GM19043 (cell line): ENCODE data around the gene HIF3A.
"Not testable (repeated sequence)": the region's sequence is repeated elsewhere in the genome, so short reads cannot be mapped to it uniquely, and the experiment has no call there.

ENCODE experiments used
- ATAC-seq: cut with Tn5 transposase; IDR thresholded peaks from one replicate; pipeline ENCODE4 v1.9.1; 2021; ENCODE audit warnings: low read depth; ENCODE audit not compliant: unreplicated experiment

The HIF3A gene

DNA sequence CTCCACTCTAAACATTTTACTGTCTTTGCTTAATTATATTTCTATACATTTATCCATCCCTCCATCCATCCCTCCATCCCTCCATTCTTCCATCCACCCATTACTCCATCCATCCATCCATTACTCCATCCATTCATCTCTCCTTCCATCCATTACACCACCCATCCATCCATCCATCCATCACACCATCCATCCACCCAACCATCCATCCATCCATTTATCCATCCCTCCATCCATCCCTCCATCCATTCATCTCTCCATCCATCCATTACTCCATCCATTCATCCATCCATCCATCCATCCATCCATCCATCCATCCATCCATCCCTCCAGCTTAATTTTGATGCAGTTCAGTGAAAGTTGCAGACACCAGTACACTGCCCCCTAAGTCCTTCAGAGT, 5.0 kb upstream of the HIF3A start:
- no peak for ATAC-seq

DNA sequence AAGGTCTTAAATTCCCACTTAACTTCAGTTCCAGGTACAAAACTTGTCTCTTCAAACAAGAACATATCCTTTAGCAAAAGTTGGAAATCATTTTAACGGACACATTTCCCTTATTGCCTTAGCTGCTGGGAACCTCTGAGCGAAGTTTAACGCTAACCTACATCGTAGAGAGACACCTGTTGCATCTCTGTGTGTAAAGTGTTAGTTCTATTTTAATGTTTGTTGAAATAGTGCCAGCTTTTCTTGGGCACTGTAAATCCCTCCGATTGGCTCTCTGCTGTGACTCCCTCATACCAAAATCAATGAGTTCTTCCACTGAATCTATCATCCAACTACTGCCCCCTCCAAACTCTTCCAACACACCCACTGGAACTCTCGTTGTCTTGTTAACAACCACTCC, 2.3 kb upstream of the HIF3A start:
- no peak for ATAC-seq

DNA sequence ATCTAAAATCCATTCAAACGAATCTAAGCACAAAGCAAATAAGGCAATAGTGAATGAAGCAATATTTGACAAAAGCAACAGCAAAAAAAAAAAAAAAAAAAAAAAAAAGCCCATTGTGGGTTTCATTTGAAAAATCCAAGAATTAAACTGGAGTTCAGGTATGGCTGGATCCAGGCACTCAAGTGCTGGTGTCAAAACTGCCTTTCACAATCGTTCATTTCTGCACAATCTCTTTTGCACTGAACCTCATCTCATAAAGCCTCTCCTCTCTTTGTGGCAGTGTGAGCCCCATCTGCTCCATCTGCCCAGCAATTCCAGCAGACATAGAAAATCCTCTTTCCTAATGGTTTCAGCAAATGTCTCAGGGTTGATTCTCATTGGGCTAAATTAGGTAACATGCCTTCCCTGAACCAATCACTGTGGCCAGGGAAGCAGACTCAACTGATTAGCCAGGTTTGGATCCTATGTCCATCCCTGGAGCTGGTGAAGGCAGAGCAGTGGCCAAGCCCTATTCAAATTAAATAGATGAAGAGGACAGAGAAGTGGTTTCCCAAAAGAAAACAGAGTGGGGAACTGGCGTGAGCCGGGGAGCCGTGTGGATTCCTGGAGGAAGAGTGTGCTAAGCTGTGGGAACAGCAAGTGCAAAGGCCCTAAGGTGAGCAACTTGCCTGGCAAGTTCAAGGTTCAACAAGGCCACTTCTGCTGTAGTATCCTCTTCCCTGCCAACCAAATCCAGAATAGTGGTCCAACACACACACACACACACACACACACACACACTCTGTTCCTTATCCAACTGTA, 1.2 kb upstream of the HIF3A start:
- no peak for ATAC-seq

DNA sequence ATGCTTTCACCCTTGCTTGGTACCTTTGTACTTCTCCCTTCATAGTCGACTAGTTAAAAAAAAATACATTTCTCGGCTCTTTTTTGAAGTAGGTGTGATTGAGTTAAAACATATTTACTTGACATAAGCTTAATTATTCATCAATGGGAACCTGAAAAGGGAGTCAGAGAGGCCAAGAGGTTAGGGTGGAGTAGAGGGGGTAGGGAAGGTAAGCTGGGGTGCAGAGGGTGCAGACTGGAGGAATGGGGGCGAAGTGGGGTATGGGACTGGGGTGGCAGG, 701 bp upstream of the HIF3A start:
- ATAC-seq, result no peak

DNA sequence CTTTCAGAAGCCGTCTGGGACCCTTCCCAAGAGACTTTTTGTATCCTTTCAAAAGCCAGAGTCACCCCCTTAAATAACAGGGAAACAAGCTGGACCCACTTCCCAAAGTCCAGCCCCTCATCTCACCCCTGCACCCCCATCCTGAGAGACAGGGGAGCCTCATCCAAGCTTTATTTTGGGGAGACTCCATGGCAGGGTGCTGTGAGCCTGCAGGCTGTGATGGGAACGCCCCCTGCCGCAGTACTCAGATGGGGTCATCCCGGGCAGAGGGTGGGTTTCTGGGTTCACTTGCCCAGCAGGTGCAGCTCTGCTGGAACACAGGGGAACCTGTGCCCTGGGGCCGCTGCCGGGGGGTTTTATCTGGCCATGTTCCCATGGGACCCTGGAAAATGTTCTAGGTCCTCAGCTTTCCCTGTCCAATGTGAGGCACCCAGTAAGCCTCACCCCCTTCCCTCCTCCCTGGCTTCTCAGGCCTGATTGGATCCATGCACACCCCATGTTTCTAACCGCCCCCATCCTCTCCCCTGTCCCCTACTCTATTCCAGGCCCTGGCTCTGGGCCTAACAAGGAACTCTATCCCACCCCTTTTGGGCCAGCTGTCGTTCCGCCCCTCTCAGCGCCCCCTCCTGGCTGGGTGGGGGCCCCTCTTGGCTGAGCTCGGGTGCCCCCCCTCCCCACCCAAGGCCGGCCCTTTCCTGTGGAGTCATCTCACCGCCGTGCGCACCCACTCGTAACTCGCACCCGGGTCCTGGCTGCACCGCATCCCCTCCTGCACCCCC, 1.0 kb downstream of the HIF3A start:
- ATAC-seq, result no peak

DNA sequence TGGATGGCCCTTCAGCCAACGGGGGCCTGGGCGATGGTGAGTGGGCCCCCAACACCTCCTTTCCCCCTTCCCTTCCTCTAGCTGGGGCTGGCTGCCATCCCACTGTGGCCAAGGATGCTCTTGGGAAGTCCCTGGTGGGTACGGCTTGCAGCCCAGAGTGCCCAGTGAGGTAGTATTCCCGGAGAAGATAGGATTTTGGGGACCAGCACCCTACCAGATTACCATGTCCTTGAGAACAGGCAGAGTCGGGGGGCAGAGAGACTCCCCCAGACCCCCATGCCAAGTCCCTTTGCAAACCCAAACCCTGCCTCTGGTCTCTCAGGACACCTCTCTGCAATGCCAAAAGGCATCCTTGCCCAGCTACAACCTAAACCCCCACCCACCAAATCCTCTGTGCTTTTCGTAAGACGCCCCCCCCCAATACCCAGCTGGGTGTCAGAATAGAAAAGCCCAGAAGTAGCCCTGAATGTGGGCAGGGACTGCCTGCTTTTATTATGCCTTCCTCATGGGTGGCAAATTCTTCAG, 1.7 kb downstream of the HIF3A start:
- no peak for ATAC-seq

DNA sequence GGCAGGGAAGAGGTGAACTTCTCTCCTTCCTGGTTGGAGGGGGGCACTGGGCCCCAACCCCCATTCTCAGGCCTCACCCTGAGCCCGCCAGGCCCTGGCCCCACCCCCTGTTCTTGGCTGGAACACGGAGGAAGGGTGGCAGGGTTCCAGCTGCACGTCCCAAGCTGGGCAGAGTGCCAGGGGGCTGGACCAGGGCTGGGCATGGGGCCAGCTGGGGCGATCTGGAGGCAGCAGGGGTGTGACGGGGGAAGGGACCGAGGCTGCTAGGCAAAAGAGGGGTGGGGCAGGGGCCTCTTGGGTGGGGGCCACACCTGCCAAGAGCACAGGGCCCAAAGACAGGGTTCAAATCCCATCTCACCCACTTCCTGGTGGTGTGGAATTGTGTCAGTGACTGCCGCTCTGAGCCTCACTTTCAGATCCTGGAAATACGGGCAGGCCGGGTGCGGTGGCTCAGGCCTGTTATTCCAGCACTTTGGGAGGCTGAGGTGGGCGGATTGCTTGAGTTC, 2.2 kb downstream of the HIF3A start:
- no peak for ATAC-seq

DNA sequence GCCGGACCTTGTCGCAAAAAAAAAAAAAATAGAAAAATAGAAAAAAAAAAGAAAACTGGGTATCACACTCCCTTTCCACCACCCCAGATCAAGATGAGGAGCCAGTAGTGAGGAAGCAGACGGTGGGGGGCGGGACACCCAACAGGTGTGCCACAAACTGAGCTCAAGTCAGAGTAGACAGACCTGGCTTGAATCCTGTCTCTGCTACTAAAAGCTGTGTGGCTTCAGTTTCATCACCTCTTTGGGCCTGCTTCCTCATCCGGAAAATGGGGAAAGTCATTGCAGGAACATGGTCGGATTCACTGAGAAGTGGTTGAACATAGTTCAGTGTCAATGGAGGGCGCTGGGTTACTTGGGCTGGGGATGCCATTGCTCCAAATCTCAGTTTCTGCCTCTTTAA, 2.9 kb downstream of the HIF3A start:
- no peak for ATAC-seq

DNA sequence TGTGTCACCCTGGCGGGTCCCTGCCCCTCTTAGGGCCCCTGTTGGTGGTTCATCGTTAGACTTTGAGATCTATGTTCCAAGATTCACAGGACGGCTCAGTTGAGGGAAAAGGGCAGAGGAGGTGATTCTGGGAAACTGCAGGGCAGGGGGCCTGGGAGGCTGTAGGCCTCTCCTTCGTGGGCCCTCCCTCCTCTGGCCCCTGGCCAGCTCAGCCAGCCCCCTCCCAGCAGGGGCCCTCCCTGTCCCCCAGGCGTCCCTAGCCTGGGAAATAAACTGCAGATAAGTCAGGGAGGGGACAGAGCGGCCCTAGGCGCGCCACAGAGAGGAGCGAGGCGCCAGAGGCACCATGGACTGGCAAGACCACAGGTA, 6.5 kb downstream of the HIF3A start:
- ATAC-seq, result no peak

DNA sequence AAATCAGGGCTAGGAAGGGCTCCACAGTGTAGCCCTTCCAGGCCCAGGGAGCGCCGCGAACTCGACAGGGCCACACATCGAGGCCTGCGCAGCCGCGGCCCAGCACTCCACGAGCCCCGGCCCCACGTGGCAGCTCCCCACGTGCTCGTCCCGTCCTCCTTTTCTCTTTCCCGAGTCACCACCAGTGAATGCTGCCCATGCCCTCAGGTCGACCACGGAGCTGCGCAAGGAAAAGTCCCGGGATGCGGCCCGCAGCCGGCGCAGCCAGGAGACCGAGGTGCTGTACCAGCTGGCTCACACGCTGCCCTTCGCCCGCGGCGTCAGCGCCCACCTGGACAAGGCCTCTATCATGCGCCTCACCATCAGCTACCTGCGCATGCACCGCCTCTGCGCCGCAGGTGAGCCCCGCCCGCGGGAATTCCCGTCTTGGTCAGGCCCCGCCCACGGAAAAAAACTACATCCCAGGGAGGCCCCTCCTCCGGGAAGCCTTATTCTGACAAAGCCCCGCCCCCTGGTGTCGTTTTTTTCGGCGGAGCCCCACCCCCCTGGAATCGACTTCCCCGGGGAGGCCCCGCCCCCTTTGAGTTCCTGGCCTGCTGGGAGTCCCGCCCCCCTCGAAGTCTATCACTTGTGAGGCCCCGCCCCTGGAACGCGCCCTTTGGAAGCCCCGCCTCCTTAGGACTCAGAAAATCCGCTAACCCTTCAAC, 7.0 kb downstream of the HIF3A start:
- ATAC-seq, result no peak

DNA sequence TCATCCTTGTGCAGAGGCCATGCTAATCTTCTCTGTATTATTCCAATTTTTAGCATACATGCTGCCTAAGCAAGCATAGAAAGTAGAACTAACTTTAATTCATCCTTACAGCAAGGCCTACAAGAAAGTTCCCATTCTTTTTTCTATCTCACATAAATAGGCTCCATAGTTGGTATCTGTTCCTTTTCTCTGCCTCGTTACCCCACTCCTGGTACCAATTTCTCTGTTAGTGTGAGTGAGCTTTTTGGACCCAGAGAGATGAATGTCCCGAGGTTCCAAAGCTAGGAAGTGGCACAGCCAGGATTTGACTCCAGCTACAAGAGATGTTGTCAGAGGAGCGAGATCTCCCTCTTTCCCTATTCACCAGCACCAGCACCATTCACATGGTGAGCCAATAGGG, 9.7 kb downstream of the HIF3A start:
- ATAC-seq, result no peak

DNA sequence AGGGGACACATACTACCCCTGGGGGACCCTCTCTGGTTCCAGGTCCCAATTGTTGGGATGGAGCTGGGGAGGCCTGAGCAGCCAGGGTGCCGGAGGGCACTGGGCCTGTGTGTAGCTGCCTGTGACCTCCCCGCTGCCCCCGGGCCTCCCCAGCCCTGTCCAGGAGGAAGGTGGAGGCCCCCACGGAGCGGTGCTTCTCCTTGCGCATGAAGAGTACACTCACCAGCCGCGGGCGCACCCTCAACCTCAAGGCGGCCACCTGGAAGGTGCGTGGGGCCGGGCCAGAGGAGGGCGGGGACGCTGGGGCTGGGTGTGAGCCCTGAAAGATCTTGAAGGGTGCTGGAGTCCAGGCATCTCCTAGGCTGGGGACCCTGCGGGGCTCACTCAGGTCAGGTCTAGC, 11.7 kb downstream of the HIF3A start:
- ATAC-seq, result no peak

DNA sequence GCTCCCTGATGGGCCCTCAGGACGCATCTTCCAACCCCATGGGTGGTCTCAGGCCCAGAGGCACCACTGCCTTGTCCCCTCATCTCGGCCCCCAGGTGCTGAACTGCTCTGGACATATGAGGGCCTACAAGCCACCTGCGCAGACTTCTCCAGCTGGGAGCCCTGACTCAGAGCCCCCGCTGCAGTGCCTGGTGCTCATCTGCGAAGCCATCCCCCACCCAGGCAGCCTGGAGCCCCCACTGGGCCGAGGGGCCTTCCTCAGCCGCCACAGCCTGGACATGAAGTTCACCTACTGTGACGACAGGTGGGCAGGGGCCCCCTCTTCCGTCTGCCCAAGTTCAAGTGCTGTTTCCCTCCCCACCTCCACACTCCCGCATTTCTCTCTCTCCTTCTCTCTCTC, 12.2 kb downstream of the HIF3A start:
- ATAC-seq, result no peak

DNA sequence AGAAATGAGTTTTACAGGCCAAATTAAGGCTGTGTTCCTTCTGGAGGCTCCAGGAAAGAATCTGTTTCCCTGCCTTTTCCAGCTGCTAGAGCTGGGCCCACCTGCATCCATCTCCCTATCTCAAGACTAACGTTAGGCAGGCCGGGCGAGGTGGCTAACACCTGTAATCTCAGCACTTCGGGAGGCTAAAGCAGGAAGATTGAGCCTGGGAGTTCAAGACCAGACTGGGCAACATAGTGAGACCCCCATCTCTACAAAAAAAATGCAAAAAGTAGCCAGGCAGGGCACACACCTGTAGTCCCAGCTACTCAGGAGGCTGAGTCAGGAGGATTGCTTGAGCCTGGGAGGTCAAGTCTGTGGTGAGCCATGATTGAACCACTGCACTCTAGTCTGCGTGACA, 14.6 kb downstream of the HIF3A start:
- ATAC-seq, result no peak

DNA sequence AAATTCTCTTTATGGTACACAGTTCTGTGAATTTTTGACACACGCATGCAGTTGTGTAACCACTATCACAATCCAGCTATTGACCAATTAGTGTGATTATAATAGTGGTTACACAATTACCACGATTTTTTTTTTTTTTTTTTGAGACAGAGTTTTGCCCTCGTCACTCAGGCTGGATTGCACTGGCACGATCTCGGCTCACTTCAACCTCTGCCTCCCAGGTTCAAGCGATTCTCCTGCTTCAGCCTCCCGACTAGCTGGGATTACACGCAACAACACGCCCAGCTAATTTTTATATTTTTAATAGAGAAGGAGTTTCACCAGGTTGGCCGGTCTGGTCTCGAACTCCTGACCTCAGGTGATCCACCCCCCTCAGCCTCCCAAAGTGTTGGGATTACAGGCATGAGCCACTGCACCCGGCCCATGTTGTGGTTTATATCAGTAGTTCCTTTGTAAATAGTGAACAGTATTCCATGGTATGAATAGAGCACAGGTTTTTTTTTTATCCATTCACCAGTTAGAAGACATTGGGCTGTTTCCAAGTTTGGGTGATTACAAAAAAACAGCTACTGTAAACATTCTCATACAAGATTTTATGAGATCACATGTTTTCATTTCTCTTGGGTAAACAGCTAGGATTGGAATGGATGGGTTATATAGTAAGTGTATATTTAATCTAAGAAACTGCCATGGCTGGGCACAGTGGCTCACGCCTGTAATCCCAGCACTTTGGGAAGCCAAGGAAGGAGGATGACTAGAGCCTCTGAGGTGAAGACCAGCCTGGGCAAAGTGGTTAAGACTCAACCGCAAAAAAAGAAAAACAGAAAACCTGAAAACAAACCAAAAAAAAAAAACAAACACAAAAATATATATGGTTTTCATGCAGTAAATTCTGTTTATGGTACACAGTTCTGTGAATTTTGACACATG, 17.0 kb downstream of the HIF3A start:
- not testable (repeated sequence) for ATAC-seq

DNA sequence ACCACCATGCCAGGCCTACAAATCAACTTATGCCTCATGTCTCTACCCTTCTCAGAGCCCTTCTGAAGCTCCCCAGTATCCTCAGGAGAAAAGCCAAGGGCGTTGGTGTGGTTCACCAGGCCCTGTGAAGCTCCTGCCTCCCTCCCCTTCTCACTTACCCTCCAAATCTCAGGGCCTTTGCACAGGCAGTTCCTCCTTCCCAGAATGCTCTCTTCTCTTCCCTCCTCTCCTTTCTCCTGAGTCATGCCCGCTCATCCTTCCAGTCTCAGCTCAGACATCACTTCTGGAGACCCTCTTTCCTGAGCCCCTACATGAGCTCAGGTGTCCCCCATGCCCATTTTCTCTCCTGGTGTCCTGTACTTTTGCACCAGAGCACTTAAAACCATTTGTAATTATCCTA, 20.5 kb downstream of the HIF3A start:
- no peak for ATAC-seq

DNA sequence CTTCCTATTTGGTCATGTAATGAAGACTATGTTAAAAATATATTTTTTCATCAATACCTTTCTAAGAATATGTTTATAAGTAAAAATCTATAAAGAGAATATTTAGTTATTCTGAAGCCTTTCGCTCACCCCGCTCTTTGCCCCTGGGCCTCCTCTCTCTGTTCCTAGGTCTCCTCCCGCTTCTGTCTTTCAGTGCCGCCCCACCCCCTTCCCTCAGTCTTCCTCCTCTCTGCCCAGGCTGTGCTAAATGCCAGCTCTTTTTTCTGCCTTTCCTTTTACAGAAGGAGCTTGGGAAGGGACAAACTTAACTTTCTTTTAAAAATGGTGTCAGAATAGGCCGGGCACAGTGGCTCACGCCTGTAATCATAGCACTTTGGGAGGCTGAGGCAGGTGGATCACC, 22.8 kb downstream of the HIF3A start:
- ATAC-seq, result no peak

DNA sequence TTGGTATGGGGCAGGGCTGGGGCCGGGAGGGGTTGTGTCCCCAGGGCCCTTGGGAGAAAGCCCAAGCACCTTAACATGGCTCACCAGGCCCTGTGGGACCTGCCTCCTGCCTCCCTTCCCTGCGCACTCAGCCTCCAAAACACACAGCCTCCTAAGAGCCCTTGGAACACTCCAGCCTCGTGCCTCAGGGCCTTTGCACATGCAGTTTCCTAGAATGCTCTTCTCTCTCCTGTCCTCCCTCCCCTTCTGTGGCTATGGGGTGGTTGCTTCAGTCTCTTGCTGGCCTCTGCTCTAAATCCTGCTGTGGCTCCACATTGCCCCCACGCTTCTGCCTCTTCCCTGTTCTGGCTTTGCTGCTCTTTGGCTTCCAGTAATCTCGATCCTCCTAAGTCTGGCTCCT, 23.7 kb downstream of the HIF3A start:
- ATAC-seq, result no peak

DNA sequence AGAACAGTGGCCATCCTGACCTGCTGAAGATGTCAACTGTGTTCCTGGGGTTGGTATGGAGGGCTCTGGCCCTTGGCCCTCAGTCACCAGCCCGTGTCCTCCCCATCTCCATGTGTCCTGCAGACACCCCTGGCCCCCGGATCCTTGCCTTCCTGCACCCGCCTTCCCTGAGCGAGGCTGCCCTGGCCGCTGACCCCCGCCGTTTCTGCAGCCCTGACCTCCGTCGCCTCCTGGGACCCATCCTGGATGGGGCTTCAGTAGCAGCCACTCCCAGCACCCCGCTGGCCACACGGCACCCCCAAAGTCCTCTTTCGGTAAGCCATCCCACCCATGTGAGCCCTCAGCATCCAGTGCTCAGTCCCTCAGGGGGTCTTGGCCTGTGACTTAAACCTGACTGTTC, 24.8 kb downstream of the HIF3A start:
- no peak for ATAC-seq

DNA sequence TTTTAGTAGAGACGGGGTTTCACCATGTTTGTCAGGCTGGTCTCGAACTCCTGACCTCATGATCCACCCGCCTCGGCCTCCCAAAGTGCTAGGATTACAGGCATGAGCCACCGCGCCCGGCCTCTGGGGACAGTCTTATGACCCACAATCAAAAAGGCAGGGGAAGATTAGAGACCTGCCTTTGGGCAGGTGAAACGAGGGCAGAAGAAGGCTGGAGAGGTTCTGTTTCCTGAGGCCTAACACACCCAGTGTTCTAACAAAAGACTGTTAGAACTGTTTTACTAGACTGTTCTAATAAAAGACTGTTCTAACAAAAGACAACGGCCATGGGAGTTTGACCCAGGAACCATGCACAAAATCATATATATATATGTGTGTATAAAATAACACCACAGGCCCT, 26.4 kb downstream of the HIF3A start:
- ATAC-seq, result not testable (repeated sequence)
